Colonic mucosa (tissue), 4 donors: ENCODE data around the gene UBE3B. TPM values are rescaled to one million over a fixed set of nuclear protein-coding genes. Genes with fewer than 3 reads are reported as not detected.
A peak's percentile ranks its signal among the peaks of the same experiment; 100 is the strongest.
"Not testable (repeated sequence)": the region's sequence is repeated elsewhere in the genome, so short reads cannot be mapped to it uniquely, and the experiment has no call there.

ENCODE experiments used
- DNase-seq: peaks from one replicate; pipeline ENCODE4 v3.0.0-alpha.2; 2020
- H3K27ac ChIP-seq: fragments of 200-600 bp; one replicate; pipeline ENCODE4 v1.8.0; 2021
- H3K27me3 ChIP-seq: fragments of 200-600 bp; one replicate; pipeline ENCODE4 v1.8.0; 2021
- H3K36me3 ChIP-seq: fragments of 200-600 bp; one replicate; pipeline ENCODE4 v1.8.0; 2021
- H3K4me1 ChIP-seq: fragments of 200-600 bp; one replicate; pipeline ENCODE4 v1.8.0; 2021; ENCODE audit warnings: mild to moderate bottlenecking
- H3K4me3 ChIP-seq: fragments of 200-600 bp; one replicate; pipeline ENCODE4 v1.8.0; 2021
- H3K9ac ChIP-seq, 2 donors: one replicate each; pipeline ENCODE4 v1.7.0; 2013; ENCODE audit warnings: control low read depth in 2 of 2, low read depth in 2 of 2, low read length in 2 of 2
- H3K9me3 ChIP-seq: fragments of 200-600 bp; one replicate; pipeline ENCODE4 v1.8.0; 2021
- CTCF ChIP-seq: fragments of 200-600 bp; IDR thresholded peaks from one replicate; pipeline ENCODE4 v1.8.0; 2022; ENCODE audit warnings: antibody characterized with exemption, mild to moderate bottlenecking
- intact Hi-C: fragments of 100-400 bp; cut with DNase I; formaldehyde crosslinking; loops from one replicate; pipeline ENCODE4 v1.14.1; 2022
- total RNA-seq, 2 donors: library from RNA; stranded (reverse); fragmentation: NEBNext Ultra II Directional in 1 of 2; extraction: Animal tissue kit (Norgen Biotek cat#: 25700) in 1 of 2; gene quantifications; one replicate each; pipeline ENCODE4 v1.2.1, GENCODE V29; 2021
- donor health status: healthy.
- donor health status: DM: no; HTN: no; CAD: no.
- donor health status: DM: no; HTN: no; CAD: no.

UBE3B gene
- total RNA-seq, 2 donors from 2014 or later: 44.6 to 52.0 TPM

- intact Hi-C loops: no loop called here
- H3K36me3 ChIP-seq: no peaks in the 10 kb centered on the region
- no peak for DNase-seq
- peaks cover 8% of the 10 kb centered on the region for H3K4me1 ChIP-seq
- no peaks in the 10 kb centered on the region for H3K9me3 ChIP-seq
- H3K27me3 ChIP-seq: no peaks in the 10 kb centered on the region
- H3K4me3 ChIP-seq: no peak overlapping the region
- no peak overlapping the region for H3K27ac ChIP-seq
- H3K9ac ChIP-seq: peak overlapping the region in 1 of 2 donors; percentile 38
- no peak for TF ChIP-seq CTCF
These were observed 7.9 kb upstream of the UBE3B start for GRCh38 chr12:109469517-109469916.

- no peaks in the 10 kb centered on the region for H3K9me3 ChIP-seq
These were observed 4.4 kb upstream of the UBE3B start for GRCh38 chr12:109473006-109473405.

GRCh38 chr12:109473526-109474270 is 3.7 kb upstream of the UBE3B start:
- H3K27me3 ChIP-seq, H3K9me3 ChIP-seq, intact Hi-C loops, H3K27ac ChIP-seq, H3K4me3 ChIP-seq, DNase-seq, H3K36me3 ChIP-seq, H3K4me1 ChIP-seq, H3K9ac ChIP-seq: not testable (repeated sequence)

More at GRCh38 chr12:109473006-109473405, 4.4 kb upstream of the UBE3B start:
- no peak for TF ChIP-seq CTCF
- H3K9ac ChIP-seq: no peak overlapping the region
- peaks cover 3% of the 10 kb centered on the region for H3K4me1 ChIP-seq
- H3K4me3 ChIP-seq: no peak overlapping the region
- intact Hi-C loops: no loop called here
- H3K27me3 ChIP-seq: no peaks in the 10 kb centered on the region
- DNase-seq: no peak
- H3K27ac ChIP-seq: no peak overlapping the region
- H3K36me3 ChIP-seq: no peaks in the 10 kb centered on the region

GRCh38 chr12:109475121-109475520 is 2.3 kb upstream of the UBE3B start:
- peaks cover 5% of the 10 kb centered on the region for H3K4me1 ChIP-seq
- no peaks in the 10 kb centered on the region for H3K9me3 ChIP-seq
- H3K4me3 ChIP-seq: no peak overlapping the region
- H3K27ac ChIP-seq: no peak overlapping the region
- intact Hi-C loops: loop anchor here (5.0 kb wide), 1 partner anchor 43 kb away; no protein-coding TSS in a partner anchor
- H3K36me3 ChIP-seq: no peaks in the 10 kb centered on the region
- no peak overlapping the region for H3K9ac ChIP-seq
- no peak for DNase-seq
- TF ChIP-seq CTCF: no peak
- H3K27me3 ChIP-seq: no peaks in the 10 kb centered on the region

GRCh38 chr12:109475993-109476806 is 1.2 kb upstream of the UBE3B start:
- no peak for TF ChIP-seq CTCF
- H3K4me1 ChIP-seq: peaks cover 5% of the 10 kb centered on the region
- no peaks in the 10 kb centered on the region for H3K27me3 ChIP-seq
- intact Hi-C loops: loop anchor here (5.0 kb wide), 1 partner anchor 44 kb away; no protein-coding TSS in a partner anchor
- H3K4me3 ChIP-seq: peak overlapping the region; percentile 93
- H3K9ac ChIP-seq: peak overlapping the region; percentile 77 to 93
- no peaks in the 10 kb centered on the region for H3K36me3 ChIP-seq
- no peak for DNase-seq
- H3K27ac ChIP-seq: peak overlapping the region; percentile 93
- H3K9me3 ChIP-seq: no peaks in the 10 kb centered on the region
